K562 (cell line): ENCODE data around the gene CYBB.

ENCODE experiments used
- CBFB ChIP-seq: sonication (generic); formaldehyde crosslinking; IDR thresholded peaks from 2 replicates; pipeline ENCODE4 v1.4.0; 2020; ENCODE audit warnings: mild to moderate bottlenecking, missing genetic modification reagents
- CREB1 ChIP-seq, 2 experiments: sonication (generic) in 1 of 2; formaldehyde crosslinking in 1 of 2; IDR thresholded peaks; 2 replicates each; pipeline versions ENCODE4 v1.6.1 to v1.8.0; 2012 to 2022; ENCODE audit warnings: inconsistent platforms in 1 of 2, mild to moderate bottlenecking in 1 of 2, missing genetic modification reagents in 1 of 2, moderate library complexity in 1 of 2
- CREB3L1 ChIP-seq: fragments of 450-650 bp; IDR thresholded peaks from 2 replicates; pipeline ENCODE4 v1.6.1; 2014; ENCODE audit warnings: low read depth, mild to moderate bottlenecking, moderate library complexity, borderline replicate concordance
- CTCF ChIP-seq, 3 experiments: IDR thresholded peaks in 2 of 3; conservative IDR thresholded peaks in 1 of 3; 2 replicates each; pipeline ENCODE4 v1.5.1; 2011 to 2012; ENCODE audit warnings: low read length in 3 of 3, mild to moderate bottlenecking in 3 of 3, control low read depth in 2 of 3, improper control_type of control experiment in 1 of 3, inconsistent platforms in 1 of 3, low read depth in 1 of 3, mixed read lengths in 1 of 3, moderate library complexity in 1 of 3; ENCODE audit not compliant: insufficient read depth in 2 of 3
- HNRNPUL1 ChIP-seq: fragments of 200-400 bp; formaldehyde crosslinking; IDR thresholded peaks from 2 replicates; pipeline ENCODE4 v1.6.1; 2017; ENCODE audit warnings: low read length
- IRF2 ChIP-seq: sonication (generic); formaldehyde crosslinking; IDR thresholded peaks from 2 replicates; pipeline ENCODE4 v1.8.1; 2022; ENCODE audit warnings: mild to moderate bottlenecking, missing genetic modification reagents
- POLR2A ChIP-seq: fragments of 450-650 bp; conservative IDR thresholded peaks from 2 replicates; pipeline ENCODE4 v1.6.1; 2016
- POLR2AphosphoS5 ChIP-seq: IDR thresholded peaks from 2 replicates; pipeline ENCODE4 v1.6.1; 2011; ENCODE audit warnings: mild to moderate bottlenecking, low read depth, low read length, moderate library complexity; ENCODE audit not compliant: control insufficient read depth, insufficient read depth
- TAF15 ChIP-seq: fragments of 200-400 bp; formaldehyde crosslinking; IDR thresholded peaks from 2 replicates; pipeline ENCODE4 v1.6.1; 2017; ENCODE audit warnings: mild to moderate bottlenecking, low read depth, low read length, moderate library complexity
- ZNF3 ChIP-seq: fragments of 250-450 bp; sonication (Bioruptor Pico); IDR thresholded peaks from 2 replicates; pipeline ENCODE4 v1.5.0; 2021; ENCODE audit warnings: mild to moderate bottlenecking, moderate library complexity

- no peak for TF ChIP-seq CBFB
- TF ChIP-seq CREB3L1, result no peak
- TF ChIP-seq HNRNPUL1, result no peak
- TF ChIP-seq ZNF3 (CRISPR knock-in tag), result no peak
- TF ChIP-seq POLR2AphosphoS5, result no peak
- no peak for TF ChIP-seq CTCF (IDR thresholded peaks at IDR 0.05 in 2 of 3, conservative IDR thresholded peaks at IDR 0.05 in 1 of 3; ENCODE audit: insufficient read depth in 2 of 3, low read depth in 1 of 3, low read length in 3 of 3)
- TF ChIP-seq CREB1 (IDR thresholded peaks at IDR 0.05), result no peak
- no peak for TF ChIP-seq CREB1 (CRISPR knock-in tag; IDR thresholded peaks at IDR 0.05)
- no peak; the same call in 1 of the 2 replicates for TF ChIP-seq POLR2A
- no peak for TF ChIP-seq TAF15
- no peak for TF ChIP-seq IRF2
Observed at GRCh38 chrX:37847733-37848197, 67.9 kb downstream of the CYBB start.
